Measurements from ENCODE around the gene ANKH.
A peak's percentile ranks its signal among the peaks of the same experiment; 100 is the strongest.

Gene ANKH

GRCh38 chr5:14685757-14686156, 185.8 kb downstream of the ANKH start:
- peak; percentile 76 for DNase-seq (ENCODE audit: low spot score)

- no peak for DNase-seq (ENCODE audit: low spot score)
Observed at GRCh38 chr5:14684757-14685156, 186.8 kb downstream of the ANKH start.

GRCh38 chr5:14683906-14684455, 187.6 kb downstream of the ANKH start:
- DNase-seq (ENCODE audit: low spot score) = no peak

GRCh38 chr5:14681236-14681752, 190.3 kb downstream of the ANKH start:
- DNase-seq (ENCODE audit: low spot score) = no peak

GRCh38 chr5:14679595-14679994, 192.0 kb downstream of the ANKH start:
- no peak for DNase-seq (ENCODE audit: low spot score)

- DNase-seq (ENCODE audit: low spot score) = no peak
Observed at GRCh38 chr5:14678773-14679334, 192.7 kb downstream of the ANKH start.

- peak; percentile 42 for DNase-seq (ENCODE audit: low spot score)
Observed at GRCh38 chr5:14676320-14676719, 195.3 kb downstream of the ANKH start.

GRCh38 chr5:14675865-14676300, 195.7 kb downstream of the ANKH start:
- no peak for DNase-seq (ENCODE audit: low spot score)

GRCh38 chr5:14674983-14675854, 196.4 kb downstream of the ANKH start:
- no peak for DNase-seq (ENCODE audit: low spot score)

GRCh38 chr5:14673443-14673842, 198.1 kb downstream of the ANKH start:
- no peak for DNase-seq (ENCODE audit: low spot score)

GRCh38 chr5:14672484-14673394, 198.8 kb downstream of the ANKH start:
- DNase-seq (ENCODE audit: low spot score) = peak; percentile 31

- DNase-seq (ENCODE audit: low spot score) = no peak
Observed at GRCh38 chr5:14672082-14672481, 199.5 kb downstream of the ANKH start.

- DNase-seq (ENCODE audit: low spot score) = no peak
Observed at GRCh38 chr5:14671414-14671813, 200.2 kb downstream of the ANKH start.

- DNase-seq (ENCODE audit: low spot score) = no peak
Observed at GRCh38 chr5:14669975-14670374, 201.6 kb downstream of the ANKH start.

- DNase-seq (ENCODE audit: low spot score) = no peak
Observed at GRCh38 chr5:14669415-14669814, 202.2 kb downstream of the ANKH start.

GRCh38 chr5:14668181-14668591, 203.4 kb downstream of the ANKH start:
- no peak for DNase-seq (ENCODE audit: low spot score)

- DNase-seq (ENCODE audit: low spot score) = no peak
Observed at GRCh38 chr5:14667770-14668169, 203.8 kb downstream of the ANKH start.

GRCh38 chr5:14667290-14667689, 204.3 kb downstream of the ANKH start:
- no peak for DNase-seq (ENCODE audit: low spot score)

- DNase-seq (ENCODE audit: low spot score) = no peak
Observed at GRCh38 chr5:14666357-14666756, 205.2 kb downstream of the ANKH start.

GRCh38 chr5:14665949-14666348, 205.6 kb downstream of the ANKH start:
- peak; percentile 27 for DNase-seq (ENCODE audit: low spot score)

GRCh38 chr5:14665101-14665822, 206.3 kb downstream of the ANKH start:
- DNase-seq (ENCODE audit: low spot score) = peak; percentile 42
